ENCODE data around the gene ITGB7.
"Not testable (repeated sequence)": the region's sequence is repeated elsewhere in the genome, so short reads cannot be mapped to it uniquely, and the experiment has no call there.

ITGB7 gene

DNA sequence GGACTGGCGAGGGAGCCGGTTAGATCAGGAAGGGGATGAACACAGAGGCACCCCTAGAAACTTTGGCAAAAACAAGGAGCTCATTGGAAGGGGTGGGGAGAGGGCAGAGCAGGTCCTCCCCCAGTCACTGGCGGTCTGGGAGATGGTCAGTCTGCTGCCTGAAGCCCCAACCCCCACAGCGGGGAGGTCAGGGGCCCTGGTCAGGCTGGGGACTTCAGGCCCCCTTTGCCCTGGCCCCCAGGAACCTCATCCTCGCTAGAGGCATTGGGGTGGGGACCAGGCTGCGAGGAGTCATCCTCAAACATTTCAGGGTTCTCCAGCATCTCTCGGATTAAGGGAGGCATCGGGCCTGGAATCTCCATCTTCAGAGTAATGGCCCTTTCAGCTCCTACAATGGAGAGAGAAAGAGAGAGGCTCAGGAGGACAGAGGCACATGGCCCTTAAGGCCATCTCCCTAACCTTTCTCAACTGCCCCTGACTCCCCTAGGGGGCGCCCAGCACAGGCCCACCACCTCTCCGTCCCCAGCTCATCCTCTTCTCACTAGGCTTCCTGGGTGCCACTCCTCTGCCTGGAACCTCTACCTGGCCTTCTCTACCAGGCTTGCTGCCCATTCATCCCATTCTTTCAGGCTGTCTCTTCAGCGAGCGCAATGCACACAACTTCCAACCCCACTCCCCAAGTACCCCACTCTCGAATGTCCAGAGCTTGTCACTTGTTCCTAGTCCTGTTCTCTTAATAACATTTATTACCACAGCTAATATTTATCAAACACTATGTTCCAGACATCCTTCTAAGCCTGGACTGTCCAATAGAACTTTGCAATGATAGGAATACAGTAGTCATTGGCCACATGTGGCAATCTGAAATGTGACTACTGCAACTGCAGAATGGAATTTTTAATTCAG, 4.7 kb upstream of the ITGB7 start:
- TF ChIP-seq, protein P1, sequence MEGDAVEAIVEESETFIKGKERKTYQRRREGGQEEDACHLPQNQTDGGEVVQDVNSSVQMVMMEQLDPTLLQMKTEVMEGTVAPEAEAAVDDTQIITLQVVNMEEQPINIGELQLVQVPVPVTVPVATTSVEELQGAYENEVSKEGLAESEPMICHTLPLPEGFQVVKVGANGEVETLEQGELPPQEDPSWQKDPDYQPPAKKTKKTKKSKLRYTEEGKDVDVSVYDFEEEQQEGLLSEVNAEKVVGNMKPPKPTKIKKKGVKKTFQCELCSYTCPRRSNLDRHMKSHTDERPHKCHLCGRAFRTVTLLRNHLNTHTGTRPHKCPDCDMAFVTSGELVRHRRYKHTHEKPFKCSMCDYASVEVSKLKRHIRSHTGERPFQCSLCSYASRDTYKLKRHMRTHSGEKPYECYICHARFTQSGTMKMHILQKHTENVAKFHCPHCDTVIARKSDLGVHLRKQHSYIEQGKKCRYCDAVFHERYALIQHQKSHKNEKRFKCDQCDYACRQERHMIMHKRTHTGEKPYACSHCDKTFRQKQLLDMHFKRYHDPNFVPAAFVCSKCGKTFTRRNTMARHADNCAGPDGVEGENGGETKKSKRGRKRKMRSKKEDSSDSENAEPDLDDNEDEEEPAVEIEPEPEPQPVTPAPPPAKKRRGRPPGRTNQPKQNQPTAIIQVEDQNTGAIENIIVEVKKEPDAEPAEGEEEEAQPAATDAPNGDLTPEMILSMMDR (conservative IDR thresholded peaks at IDR 0.05; ENCODE audit: low read length), result peak; percentile 30
- DNase-seq (ENCODE audit: low read depth), result no peak
- H3K4me3 ChIP-seq (ENCODE audit: low read length), result no peak overlapping the region

DNA sequence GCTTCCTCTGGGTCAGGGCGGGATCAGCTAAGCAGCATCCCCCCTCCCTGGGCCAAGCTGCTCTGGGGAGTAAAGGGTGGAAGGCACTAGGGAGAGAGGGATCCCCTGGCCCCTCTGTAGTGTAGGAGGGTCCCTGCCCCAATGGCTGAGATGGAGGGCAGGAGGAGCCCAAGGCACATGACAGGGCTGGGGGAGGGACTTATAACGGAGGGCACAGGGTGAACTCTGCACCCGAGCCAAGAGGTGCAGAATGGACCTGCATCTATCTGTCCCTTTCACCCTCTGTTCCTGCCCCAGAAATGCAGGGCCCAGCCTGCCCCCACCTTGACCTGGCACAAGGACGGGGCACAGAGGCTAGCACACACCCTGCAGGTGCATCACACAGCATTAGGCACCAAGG, 3.8 kb upstream of the ITGB7 start:
- TF ChIP-seq, protein P1 (conservative IDR thresholded peaks at IDR 0.05; ENCODE audit: low read length), result no peak
- H3K4me3 ChIP-seq (ENCODE audit: low read length), result no peak overlapping the region
- no peak for DNase-seq (ENCODE audit: low read depth)

GRCh38 chr12:53208877-53209463, 1.9 kb upstream of the ITGB7 start:
- H3K4me3 ChIP-seq (ENCODE audit: low read length), result no peak overlapping the region
- no peak for DNase-seq (ENCODE audit: low read depth)
- TF ChIP-seq, protein P1 (conservative IDR thresholded peaks at IDR 0.05; ENCODE audit: low read length), result no peak

GRCh38 chr12:53208435-53208834, 1.4 kb upstream of the ITGB7 start:
- TF ChIP-seq, protein P1 (conservative IDR thresholded peaks at IDR 0.05; ENCODE audit: low read length), result no peak
- DNase-seq (ENCODE audit: low read depth), result no peak
- H3K4me3 ChIP-seq (ENCODE audit: low read length), result no peak overlapping the region

DNA sequence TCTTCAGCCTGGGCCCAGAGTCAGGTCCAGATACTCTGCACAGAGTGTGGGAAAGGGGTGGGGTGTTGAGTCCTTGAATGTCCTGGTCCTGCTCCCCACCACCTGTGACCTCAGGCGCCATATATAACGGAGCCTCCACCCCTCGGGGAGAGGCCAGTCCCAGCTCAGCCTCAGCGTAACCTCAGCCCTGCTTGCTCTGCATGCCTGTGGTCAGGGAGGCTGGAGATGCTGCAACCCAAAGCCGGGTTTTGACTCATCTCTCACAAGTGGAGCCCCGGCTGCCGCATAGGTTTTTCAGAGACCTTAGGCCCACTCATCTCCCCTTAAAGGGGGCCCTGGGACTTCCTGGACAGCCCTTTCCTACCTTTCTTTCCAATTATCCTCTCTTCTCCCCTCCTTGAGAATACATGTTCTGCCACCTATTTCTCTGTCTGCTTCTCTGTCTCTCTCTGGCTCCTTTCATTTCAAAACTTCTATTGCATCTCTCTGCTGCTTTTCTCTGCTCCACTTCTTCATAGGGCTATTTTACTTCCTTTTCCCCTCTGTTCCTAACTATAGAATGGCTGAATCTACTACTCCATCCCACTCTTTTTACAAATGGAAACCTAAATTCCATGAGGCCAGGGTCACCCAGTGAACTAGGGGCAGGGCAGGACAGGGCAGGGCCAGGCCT, 1.2 kb downstream of the ITGB7 start:
- no peak overlapping the region for H3K4me3 ChIP-seq (ENCODE audit: low read length)
- DNase-seq (ENCODE audit: low read depth), result peak; percentile 85
- TF ChIP-seq, protein P1 (conservative IDR thresholded peaks at IDR 0.05; ENCODE audit: low read length), result no peak

DNA sequence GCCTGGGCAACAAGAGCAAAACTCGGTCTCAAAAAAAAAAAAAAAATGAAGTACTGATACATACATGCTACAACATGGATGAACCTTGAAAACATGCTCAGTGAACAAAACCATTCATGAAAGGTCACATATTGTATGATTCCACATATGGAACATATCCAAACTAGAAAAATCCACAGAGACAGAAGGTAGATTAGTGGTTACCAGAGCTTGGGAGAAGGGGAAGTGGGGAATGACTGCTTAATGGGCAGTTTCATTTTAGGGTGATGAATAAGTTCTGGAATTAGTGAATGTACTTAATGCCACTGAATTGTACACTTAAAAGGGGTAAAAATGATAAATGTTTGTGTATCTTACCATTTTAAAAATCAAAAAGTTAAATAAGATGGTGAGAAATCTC, 2.7 kb downstream of the ITGB7 start:
- no peak for DNase-seq (ENCODE audit: low read depth)
- TF ChIP-seq, protein P1 (conservative IDR thresholded peaks at IDR 0.05; ENCODE audit: low read length), result no peak
- H3K4me3 ChIP-seq (ENCODE audit: low read length), result no peak overlapping the region

DNA sequence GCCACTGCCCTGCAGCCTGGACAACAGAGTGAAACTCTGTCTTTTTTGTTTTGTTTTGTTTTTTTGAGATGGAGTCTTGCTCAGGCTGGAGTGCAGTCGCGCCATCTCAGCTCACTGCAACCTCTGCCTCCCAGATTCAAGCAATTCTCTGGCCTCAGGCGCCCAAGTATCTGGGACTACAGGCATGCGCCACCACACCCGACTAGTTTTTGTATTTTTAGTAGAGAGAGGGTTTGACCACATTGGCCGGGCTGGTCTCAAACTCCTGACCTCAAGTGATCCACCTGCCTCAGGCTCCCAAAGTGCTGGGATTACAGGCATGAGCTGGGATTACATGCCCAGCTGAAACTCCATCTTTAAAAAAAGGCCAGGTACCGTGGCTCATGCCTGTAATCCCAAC, 4.7 kb downstream of the ITGB7 start:
- DNase-seq (ENCODE audit: low read depth); H3K4me3 ChIP-seq (ENCODE audit: low read length): not testable (repeated sequence)

All from AG10803 (cell line).